DMS153 treated with DMSO at 0.1 percent for 48 hours (cell line): ENCODE measurements around the gene FADS3.

ENCODE experiments used
- DNase-seq: peaks from one replicate; lab custom pipeline; 2025; ENCODE audit not compliant: unreplicated experiment; lab: John Stamatoyannopoulos, UW

FADS3 gene

DNA sequence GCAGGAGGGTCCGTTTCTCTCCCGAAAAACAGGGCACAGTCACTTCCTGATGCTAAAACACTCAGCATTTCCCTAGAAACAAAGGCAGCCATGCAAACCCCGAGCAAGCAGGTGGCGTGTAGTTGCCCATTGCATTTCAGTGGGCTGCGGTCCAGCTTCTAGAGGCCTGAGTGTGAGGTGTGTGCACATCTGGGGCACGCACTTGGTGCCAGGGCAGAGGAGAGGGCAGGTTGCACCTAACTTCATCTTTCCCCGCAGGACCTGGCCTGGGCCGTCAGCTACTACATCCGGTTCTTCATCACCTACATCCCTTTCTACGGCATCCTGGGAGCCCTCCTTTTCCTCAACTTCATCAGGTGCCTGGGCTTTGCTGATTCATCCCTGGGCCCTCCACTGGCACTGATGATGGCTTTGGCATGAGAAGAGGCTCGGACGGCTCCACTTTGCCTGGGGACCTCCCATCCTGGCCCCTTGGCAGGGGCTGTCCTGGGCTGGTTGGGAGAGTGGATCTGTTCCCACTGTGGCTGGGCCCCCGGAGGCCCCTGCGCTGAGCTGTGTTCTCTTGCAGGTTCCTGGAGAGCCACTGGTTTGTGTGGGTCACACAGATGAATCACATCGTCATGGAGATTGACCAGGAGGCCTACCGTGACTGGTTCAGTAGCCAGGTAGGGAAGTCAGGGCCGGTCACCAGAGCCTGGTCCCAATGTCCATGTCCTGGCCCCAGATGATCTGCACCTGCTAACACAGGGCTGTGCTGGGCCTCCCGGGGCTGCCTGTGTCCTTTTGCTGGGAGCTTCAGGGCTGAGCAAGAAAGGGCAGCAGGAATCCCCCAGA lies 28.4 kb downstream of the FADS3 start:
- DNase-seq, result no peak

DNA sequence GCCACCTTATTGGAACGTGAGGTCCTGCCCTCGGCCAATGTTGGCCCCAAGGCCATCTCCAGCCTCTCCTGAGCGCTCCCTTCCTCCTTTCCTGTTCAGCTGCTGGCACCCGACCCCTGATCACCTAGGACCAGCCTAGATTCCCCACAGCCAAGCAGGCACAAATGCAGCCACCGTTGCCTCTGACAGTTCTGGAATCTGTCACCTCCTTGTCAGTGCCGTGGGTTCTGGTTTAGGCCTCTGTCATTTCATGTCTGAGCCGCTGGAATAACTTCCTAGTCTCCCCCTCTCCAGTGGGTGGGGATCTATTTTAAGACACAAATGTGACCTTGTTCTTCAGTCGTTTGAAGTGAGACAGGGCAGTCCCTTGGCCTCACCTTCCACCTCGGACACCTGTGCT lies 29.7 kb downstream of the FADS3 start:
- DNase-seq, result no peak

DNA sequence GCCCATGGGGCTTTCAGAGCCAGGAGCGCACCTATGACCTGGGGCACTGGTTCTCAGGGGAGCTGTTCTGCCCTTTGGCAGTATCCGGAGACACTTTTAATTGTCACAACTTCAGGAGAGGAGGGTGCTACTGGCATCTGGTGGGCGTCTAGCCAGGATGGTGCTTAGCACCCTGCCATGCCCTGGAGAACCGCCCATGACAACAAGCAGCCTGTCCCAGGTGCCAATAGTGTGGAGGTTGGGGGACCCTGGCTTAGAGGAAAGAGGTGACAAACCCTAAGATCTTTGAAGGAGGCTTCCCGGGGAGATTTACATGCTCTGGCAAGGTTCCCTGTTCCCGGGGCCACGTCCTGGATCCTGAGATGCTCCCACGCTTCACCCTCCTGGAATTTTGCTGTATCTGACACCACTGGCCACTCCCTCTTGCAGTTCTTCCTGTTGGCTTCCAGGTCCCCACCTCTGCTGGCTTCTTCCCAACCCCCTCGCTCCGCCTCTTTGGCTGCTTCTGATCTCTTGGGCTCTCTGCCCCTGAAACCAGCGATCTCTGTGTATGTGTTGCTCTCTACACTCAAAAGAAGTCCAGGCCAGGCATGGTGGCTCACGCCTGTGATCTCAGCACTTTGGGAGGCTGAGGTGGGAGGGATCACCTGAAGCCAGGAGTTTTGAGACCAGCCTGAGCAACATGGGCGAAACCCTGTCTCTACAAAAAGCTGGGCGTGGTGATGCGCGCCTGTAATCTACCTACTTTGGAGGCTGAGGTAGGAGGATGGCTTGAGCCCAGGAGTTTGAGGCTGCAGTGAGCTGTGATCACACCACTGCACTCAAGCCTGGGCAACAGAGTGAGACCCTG lies 31.1 kb downstream of the FADS3 start:
- no peak for DNase-seq

DNA sequence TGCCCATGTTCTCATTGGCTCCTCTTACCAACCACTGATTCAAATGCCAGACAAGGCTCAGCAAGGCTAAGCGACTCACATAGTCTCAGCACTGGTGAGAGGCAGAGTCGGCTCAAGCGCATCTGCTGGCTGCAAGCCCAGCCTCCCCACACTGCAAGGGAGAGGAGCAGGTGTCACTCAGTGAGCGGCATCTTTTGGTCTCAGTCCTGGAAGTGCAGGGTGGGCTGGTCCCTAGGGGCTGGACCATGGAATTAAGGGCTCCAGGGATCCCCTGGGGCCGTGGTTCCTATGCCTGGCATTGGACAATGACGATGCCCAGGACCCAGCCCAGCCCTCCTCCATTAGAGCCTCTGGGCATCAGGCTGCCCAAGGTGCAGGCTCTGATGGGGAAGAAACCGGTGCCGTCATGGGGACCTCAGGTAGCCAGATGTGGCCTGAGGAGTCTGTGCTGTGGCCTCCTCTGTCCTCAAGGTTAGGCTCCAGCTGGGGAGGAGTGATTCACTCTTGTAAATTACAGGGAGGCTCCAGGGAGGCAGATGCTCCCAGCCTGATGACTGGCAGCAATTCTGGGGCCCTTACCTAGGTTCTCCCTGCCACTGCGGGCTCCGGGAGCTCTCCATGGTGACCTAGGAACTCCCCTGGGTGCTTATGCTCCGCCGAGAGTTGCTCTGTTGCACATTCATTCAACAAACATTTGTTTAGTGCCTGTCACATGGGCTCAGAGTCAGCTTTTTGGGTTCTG lies 35.2 kb downstream of the FADS3 start:
- DNase-seq, result no peak

DNA sequence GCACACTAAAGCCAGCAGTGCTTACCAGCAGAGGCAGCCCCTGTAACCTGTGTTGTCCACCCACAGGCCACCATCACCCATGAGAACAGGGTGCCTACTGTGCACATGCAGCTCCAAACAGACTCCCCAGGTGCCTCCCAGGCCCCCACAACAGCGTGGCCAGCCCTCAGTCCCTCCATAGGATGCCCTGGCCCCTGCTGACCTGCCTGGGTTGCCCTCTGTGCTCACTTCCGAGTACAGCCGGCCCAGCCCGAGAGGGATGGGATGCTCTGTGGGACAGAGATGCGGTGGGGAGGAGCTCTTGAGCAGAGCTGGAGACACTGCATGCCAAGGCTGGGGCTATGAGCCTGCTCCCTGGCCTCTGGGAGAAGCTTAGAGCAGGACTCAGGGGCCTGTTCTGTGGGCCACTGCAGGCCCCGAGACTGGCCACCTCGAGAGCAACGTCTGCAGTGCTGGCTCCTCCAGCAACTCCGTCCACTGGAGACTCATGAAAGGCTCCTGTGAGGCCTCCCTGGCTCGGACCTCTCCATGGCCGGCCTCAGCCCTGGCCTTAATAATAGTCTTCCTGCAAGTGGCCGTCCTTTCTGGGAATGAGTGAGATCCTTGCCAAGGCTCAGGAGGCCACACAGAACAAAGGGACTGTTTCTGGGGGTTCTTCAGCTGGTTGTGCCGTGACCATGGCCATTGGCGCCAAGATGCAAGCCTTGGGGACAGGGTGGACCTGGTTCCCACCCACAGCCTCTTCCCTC lies 36.2 kb downstream of the FADS3 start:
- DNase-seq, result no peak

DNA sequence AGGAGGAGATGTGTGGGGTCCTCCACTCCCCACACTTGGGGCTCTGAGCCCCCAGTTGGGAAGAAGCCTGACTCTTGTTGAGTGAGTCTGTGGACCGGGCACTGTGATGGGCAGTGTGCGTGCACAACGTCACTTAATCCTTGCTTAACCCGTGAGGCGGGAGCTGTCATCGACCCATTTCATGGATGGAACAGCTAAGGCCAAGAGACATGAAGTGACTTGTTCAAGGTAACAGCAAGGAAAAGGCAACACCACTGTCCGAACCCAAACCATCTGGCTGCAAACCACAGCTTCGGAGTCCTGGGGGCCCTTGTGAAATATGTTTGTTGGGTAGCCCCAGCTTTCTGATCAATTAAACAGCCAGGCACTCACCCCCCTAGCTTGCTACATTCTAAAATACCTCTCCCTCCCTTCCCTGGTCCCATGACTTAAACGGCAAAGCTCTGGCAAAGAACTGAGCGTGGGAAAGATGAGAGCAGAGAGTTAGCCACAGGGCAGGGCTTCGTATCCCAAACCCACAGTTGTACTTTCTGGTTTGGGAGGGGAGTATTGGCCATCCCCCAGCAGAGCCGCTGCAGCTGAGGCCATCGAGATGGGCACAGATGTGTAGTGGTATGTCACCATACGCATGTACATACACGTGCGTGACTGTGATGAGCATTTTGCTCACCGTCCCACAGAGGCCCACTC lies 37.0 kb downstream of the FADS3 start:
- no peak for DNase-seq

DNA sequence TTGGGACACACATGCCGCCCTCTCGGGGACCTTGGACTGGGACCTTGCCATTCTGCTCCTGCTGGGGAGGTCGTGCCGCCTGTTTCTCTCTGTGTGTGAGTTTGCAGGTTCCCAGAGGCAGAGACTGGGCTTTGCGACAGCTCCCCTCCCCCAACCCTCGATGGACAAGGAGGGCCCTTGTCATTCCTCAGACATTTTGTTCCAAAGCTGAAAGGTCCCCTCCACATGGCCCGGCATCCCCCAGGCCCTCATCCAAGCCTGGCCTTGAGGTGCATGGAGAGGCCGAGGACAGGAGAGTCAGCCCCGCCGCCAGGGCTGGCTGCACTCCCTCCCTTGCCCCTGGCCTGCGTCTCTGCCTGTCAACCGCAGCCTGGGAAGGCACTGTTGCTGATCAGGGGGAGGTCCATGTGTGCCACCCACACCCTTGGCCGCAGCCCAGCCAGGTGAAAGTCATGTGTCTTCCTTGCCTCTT lies 37.6 kb downstream of the FADS3 start:
- no peak for DNase-seq

DNA sequence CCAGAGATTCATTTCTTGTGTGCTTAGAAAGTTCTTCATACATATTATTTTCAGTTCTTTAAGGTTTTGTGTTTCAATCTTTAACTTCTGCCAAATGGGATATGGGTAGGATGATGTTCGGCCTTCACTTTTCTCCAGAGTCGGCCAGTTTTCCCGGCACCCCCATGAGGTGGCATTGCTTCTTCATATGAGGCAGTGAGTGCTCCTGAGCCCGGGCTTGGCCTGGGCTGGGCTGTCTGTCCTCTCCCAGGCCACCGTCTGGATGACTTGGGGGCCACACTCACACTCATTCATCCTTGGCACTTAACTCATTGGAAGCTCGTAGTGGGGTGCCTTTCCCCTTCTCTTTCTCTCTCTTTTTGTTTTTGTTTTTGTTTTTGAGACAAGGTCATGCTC lies 39.4 kb downstream of the FADS3 start:
- no peak for DNase-seq

DNA sequence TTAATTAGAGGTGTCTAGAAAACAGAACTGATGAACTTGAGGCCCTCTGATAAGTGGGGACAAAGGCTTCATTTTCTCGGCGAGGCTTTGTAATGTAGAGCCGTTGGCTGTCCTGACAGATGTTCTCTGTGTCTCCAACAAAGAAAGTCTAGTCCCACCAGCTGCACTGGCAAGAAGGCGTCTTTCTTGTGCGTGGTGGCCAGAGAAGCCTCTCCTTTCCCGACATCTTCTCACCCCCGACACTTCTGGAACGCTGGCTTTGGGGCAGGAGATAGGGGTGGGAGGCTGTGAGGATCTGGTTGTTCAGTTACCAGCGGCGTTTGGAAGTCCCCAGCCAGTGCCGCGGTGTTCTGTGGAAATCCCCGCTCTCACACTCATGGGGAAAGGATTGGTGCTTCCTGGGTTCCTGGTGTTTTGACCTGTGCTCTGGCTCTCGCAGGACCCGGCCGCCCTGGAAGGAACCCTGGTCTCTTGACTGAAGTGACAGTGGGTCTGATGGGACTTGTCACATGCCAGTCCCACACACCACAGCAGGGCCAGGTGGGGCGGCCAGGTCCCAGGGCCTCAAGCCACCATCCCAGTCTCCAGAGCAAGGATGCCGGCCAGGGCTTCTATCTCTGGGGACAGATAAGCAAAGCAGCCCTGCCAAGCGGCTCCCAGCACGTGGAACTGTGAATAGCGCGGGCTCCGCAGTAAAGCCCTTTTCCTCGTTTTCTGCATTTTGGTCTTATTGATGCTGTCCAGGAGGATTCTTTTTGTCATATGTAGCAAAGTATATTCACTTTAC lies 40.0 kb downstream of the FADS3 start:
- DNase-seq, result no peak

DNA sequence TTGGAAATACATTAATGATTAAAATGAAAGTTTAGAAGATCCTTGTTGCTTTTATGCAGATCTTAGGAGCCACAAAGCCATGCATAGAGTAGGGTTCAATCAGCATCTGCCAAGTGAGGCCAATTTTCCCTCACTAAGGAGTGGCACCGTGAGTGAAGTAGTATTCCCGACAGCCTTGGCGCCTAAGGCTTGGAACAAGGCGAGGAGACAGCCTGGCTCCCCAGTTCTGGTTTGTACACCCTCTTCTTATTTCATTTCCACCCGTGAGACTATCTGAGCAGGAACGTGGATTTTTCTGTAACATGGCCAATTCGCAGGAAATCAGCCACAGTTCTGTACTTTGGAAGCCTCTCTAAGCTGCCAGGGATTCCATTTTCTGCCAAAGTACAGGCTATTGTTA lies 40.7 kb downstream of the FADS3 start:
- no peak for DNase-seq

DNA sequence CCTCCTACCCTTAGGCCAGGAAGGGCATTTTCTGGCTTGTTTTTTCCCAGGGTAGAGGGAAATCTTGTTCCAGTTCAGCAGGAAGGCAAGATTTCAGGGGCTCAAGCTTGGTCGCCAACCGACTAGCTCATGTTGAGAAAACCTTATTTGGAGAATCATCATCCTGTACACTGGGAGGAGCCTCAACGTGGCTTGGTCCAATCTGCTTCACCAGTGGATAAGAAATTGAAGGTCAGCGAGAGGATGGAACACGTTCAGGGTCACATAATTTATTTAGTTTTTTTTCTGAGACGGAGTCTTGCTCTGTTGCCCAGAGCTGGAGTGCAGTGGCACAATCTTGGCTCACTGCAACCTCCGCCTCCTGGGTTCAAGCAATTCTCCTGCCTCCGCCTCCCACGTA lies 42.7 kb downstream of the FADS3 start:
- no peak for DNase-seq

DNA sequence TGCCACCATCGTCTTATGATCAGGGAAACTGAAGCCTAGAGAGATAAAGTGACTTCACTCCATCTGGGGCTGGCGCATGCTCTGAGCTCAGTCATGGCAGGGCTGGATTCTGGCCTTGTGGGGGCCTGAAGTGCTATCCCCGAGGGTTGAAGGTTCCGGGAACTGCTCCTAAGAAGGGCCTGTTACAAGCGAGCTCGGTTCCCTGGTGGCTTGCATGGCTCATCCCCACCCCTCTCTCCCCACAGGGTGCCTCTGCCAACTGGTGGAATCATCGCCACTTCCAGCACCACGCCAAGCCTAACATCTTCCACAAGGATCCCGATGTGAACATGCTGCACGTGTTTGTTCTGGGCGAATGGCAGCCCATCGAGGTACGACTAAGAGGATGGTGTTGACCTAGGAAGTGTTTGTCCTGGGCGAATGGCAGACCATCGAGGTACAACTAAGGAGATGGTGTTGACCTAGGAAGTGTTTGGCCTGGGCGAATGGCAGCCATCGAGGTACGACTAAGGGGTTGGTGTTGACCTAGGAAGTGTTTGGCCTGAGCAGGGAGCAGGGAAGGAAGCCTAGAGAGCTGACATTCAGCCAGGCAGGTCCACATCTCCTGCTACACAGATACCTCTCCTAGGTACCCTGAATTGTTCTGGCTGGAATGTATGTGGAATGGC lies 43.3 kb downstream of the FADS3 start:
- no peak for DNase-seq

DNA sequence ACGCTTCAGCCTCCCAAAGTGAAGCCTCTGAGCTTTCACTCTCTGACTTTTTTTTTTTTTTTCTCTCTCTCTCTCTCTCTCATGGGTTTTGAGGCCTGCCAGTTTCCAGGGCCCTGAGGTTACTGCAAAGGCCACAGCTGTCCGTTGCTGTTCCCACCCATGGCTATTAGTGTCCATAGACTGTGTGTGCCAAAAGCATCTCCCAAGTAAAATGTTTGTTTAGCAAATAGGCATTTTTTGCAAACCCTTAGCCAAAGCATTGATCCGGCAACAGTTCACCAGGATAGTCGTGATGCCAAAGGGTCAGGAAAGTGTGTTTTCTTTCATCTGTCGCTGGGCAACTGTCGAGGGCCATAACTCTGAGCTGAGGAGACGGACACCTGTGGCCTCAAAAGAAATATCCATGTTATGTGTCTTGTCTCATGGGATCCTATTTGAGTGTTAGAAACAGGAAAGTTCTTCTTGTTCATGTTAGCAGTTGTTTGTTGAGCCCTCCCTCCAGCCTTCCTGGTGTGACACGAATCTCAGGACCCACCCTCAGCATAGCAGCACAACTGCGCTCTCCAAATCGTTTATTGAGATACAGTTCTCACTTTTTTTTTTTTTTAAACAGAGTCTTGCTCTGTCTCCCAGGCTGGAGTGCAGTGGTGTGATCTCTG lies 44.9 kb downstream of the FADS3 start:
- no peak for DNase-seq

DNA sequence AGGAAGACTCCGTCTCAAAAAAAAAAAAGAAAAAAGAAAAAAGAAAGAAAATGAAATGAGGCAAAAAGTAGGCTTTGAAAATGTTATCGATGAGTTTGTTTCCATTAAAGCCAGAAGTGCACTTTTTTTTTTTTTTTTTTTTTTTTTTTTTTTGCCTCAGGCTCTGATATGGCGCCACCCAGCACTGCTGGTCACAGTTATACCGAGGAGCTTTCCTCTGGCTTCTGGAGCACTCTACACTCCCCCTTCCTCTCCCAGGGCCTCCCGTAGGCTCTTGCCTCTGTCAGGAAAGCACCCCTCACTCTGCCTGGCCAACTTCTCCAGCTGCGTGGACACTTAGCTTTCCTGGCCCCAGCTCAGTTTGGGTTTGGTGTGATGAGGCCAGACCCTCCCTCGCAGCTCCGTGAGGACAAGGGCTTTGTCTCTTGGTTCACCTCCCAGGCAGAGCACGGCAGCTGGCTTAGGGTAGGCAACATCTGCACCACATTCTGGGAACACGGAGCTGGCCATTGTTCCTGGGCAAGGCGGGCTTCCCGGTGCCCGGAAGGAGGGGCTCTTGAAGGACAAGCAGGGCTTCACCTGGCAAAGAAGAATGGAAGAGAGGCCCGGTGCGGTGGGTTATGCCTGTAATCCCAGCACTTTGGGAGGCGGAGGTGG lies 46.3 kb downstream of the FADS3 start:
- no peak for DNase-seq

DNA sequence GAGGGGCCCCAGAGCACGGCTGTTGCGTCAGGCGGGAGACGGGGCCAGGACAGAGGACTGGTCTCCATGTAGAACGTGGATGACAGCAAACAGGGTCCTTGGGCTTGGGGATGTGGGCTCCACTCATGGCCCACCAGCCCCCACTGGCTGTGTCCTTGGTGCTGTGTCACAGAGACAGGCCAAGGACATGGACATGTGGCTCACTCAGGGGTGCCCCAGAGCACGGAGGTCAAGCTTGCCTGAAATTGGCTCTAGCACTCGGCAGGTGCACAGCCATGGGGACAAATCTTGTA lies 48.9 kb downstream of the FADS3 start:
- no peak for DNase-seq

DNA sequence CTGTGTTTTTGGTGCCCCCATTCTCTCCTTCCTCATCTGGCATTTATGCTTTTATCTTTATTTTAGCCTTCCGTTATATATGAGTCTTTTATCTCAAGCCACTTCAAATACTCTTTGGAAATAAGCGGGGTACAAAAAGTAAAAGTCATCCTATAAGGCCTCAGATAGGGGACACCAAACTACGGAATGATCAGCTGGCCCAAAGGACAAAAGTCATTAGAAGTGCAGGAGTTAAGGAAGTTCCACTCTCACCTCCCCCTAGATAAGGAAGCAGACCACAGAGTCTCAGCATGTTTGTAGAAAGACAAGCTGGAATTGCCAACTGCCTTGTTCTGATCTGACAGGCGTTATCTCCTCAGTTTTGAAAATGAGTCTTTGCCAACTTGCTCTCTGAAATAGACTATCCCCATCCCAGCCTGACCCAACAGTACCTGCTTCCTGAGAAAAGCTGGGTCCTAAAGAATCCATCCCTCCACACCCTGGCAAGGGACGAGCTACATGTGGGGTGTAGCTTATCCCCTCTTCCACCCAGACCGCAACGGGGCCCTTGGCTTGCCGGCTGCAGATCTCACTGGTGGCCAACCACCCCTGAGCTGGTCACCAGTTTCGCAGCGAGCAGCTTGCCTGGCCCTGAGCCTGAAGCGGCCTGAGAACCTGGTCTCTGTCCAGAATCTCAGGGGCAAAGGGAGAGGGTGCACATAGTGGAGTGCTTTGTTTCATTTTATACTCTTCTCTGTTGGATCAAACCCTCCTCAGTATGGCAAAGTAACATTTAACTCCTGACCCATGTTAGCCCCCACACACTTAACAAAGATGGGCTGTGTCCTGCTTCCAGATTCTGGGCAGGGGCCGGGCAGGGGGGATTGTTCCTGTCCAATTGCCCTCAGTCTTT lies 49.5 kb downstream of the FADS3 start:
- no peak for DNase-seq

DNA sequence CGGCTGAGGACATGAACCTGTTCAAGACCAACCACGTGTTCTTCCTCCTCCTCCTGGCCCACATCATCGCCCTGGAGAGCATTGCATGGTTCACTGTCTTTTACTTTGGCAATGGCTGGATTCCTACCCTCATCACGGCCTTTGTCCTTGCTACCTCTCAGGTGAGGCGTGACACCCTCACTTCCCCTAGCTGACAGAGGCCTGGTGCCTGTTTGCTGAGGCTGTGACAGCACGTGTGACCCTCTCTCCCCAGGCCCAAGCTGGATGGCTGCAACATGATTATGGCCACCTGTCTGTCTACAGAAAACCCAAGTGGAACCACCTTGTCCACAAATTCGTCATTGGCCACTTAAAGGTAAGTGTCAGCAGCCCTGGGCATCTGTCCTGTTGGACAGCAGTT lies 51.0 kb downstream of the FADS3 start:
- no peak for DNase-seq
